A673 (cell line): ENCODE measurements around the gene RAD51C. TPM values are rescaled to one million over a fixed set of nuclear protein-coding genes. Genes with fewer than 3 reads are reported as not detected.

Experiments
- BruUV-seq: library from RNA; stranded (reverse); fragments of 400-500 nt; replicated peaks from 2 replicates; lab custom pipeline; 2021; lab: Mats Ljungman, UMichigan
- CTCF ChIA-PET: fragments of 300-600 bp; sonication (Branson Sonifier 250); formaldehyde crosslinking; loops from one replicate; lab custom pipeline; 2022; ENCODE audit warnings: antibody characterized with exemption; lab: Charles Lee
- POLR2A ChIA-PET: fragments of 300-600 bp; sonication (Branson Sonifier 250); formaldehyde crosslinking; loops from one replicate; lab custom pipeline; 2022; ENCODE audit warnings: antibody characterized with exemption; ENCODE audit not compliant: low non-redundant PET; lab: Charles Lee
- DNase-seq: peaks from one replicate; pipeline ENCODE4 v3.0.0-alpha.2; 2015; ENCODE audit warnings: low spot score
- H3K27ac ChIP-seq: fragments of 200-600 bp; sonication (generic); 2 replicates; pipeline ENCODE4 v1.5.1; 2016; ENCODE audit warnings: mixed run types, low read depth, mild to moderate bottlenecking, mixed read lengths, antibody characterized with exemption, low read length; ENCODE audit not compliant: poor library complexity, severe bottlenecking
- H3K27me3 ChIP-seq: fragments of 200-600 bp; sonication (generic); replicated peaks from 2 replicates; pipeline ENCODE4 v1.6.1; 2017; ENCODE audit warnings: mixed run types, low read depth, mild to moderate bottlenecking, mixed read lengths, antibody characterized with exemption, low read length; ENCODE audit not compliant: insufficient read depth, poor library complexity
- H3K36me3 ChIP-seq: fragments of 200-600 bp; sonication (generic); 2 replicates; pipeline ENCODE4 v1.6.1; 2016; ENCODE audit warnings: mixed run types, mild to moderate bottlenecking, mixed read lengths, antibody characterized with exemption, low read length; ENCODE audit not compliant: insufficient read depth, poor library complexity, severe bottlenecking
- H3K4me1 ChIP-seq: fragments of 200-600 bp; sonication (generic); 2 replicates; pipeline ENCODE4 v1.6.1; 2017; ENCODE audit warnings: mixed run types, mild to moderate bottlenecking, mixed read lengths, antibody characterized with exemption, low read length; ENCODE audit not compliant: insufficient read depth, poor library complexity, severe bottlenecking
- H3K4me3 ChIP-seq: fragments of 200-600 bp; sonication (generic); 2 replicates; pipeline ENCODE4 v1.5.1; 2016; ENCODE audit warnings: low read depth, mixed run types, mild to moderate bottlenecking, mixed read lengths, low read length; ENCODE audit not compliant: poor library complexity, severe bottlenecking
- H3K9me3 ChIP-seq: fragments of 200-600 bp; sonication (generic); 2 replicates; pipeline ENCODE4 v1.6.1; 2016; ENCODE audit warnings: mixed run types, low read depth, mild to moderate bottlenecking, mixed read lengths, antibody characterized with exemption, low read length; ENCODE audit not compliant: poor library complexity, severe bottlenecking
- EZH2 ChIP-seq: fragments of 200-600 bp; sonication (generic); IDR thresholded peaks from 2 replicates; pipeline ENCODE4 v1.6.1; 2017; ENCODE audit warnings: borderline replicate concordance, low read depth, mild to moderate bottlenecking, mixed read lengths, antibody characterized with exemption, low read length; ENCODE audit not compliant: poor library complexity, severe bottlenecking
- intact Hi-C: fragments of 100-400 bp; cut with micrococcal nuclease; formaldehyde crosslinking; loops from one replicate; pipeline ENCODE4 v1.10.0; 2022; ENCODE audit not compliant: unreplicated experiment
- total RNA-seq: library from RNA; stranded (reverse); gene quantifications from 2 replicates; pipeline ENCODE4 v1.2.3, GENCODE V29; 2021
- TF ChIP-seq, protein P1 (sequence below): fragments of 300-800, 200-600 bp; sonication (generic); conservative IDR thresholded peaks from 2 replicates; pipeline ENCODE4 v1.5.1; 2017; ENCODE audit warnings: low read depth, mild to moderate bottlenecking, antibody characterized with exemption, low read length, moderate library complexity, mixed read lengths

Gene RAD51C
- total RNA-seq, 1 experiment from 2014 or later: 80.4 TPM

DNA sequence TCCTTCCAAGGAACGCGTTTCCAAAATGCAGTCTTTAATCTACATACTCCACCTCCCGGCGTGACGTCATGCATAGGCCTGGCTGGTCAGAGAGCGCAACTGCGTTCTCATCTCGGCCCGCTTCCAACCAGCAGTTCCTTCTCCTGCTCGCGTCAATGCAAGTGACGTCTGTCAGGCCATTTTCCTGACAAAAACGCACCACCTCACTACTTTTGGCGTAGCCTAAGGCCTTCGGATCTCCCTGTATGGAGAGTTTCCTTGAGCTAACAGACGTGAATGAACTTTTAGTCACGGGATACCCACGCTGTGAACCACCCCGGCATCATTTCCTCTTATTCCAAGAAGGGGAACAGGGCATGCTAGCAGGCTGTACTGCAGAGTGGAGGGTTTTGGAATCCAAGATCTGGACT, 25.5 kb upstream of the RAD51C start:
- intact Hi-C loops: no loop called here
- Histone ChIP-seq H3K4me3 (no peak overlapping the region), H3K4me1 (no peaks in the 10 kb centered on the region), H3K27me3 (no peaks in the 10 kb centered on the region), H3K9me3 (no peaks in the 10 kb centered on the region), H3K27ac (no peak overlapping the region), H3K36me3 (no peaks in the 10 kb centered on the region)
- ChIA-PET CTCF (no interaction called here), POLR2A (no interaction called here)
- TF ChIP-seq, protein P1, sequence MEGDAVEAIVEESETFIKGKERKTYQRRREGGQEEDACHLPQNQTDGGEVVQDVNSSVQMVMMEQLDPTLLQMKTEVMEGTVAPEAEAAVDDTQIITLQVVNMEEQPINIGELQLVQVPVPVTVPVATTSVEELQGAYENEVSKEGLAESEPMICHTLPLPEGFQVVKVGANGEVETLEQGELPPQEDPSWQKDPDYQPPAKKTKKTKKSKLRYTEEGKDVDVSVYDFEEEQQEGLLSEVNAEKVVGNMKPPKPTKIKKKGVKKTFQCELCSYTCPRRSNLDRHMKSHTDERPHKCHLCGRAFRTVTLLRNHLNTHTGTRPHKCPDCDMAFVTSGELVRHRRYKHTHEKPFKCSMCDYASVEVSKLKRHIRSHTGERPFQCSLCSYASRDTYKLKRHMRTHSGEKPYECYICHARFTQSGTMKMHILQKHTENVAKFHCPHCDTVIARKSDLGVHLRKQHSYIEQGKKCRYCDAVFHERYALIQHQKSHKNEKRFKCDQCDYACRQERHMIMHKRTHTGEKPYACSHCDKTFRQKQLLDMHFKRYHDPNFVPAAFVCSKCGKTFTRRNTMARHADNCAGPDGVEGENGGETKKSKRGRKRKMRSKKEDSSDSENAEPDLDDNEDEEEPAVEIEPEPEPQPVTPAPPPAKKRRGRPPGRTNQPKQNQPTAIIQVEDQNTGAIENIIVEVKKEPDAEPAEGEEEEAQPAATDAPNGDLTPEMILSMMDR: no peak
- TF ChIP-seq EZH2: no peak
- DNase-seq: peak; percentile 67
- no TSS peak for BruUV-seq

DNA sequence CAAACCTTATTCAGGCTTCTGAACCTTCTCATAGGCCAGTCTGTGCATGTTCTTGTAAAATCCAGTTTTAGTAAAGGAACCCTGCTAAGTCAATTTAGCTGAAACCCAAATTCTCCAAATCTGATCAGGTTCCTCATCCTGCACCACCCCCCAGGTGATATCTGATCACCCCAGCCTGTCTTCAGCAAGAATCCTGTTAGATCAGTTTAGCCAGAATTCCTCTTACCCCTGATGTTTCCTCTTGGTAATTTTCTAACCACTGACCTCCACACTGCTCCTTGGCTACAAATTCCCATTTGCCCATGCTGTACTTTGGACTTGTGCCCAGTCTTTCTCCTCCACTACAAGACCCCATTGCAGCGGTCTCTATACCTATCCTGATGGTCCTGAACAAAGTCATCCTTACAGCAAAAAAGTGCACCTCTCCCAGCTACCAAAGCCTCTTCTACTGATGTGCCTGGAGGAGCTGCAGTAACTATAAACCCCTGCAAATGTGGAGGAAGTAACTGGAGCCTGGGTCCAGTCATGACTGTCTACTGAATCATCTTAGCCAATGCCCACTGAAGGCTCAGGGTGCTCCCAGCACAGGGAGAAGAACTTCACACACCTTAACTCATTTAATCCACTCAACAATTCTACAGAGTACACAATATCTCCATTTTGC, 24.3 kb upstream of the RAD51C start:
- TF ChIP-seq, protein P1: no peak
- no peak for TF ChIP-seq EZH2
- no peak for DNase-seq
- no peaks in the 10 kb centered on the region for H3K36me3 ChIP-seq
- H3K4me1 ChIP-seq: no peaks in the 10 kb centered on the region
- H3K27me3 ChIP-seq: no peaks in the 10 kb centered on the region
- POLR2A ChIA-PET: no interaction called here
- H3K4me3 ChIP-seq: no peak overlapping the region
- H3K27ac ChIP-seq: no peak overlapping the region
- BruUV-seq: no TSS peak
- no peaks in the 10 kb centered on the region for H3K9me3 ChIP-seq
- intact Hi-C loops: no loop called here
- CTCF ChIA-PET: no interaction called here

GRCh38 chr17:58668598-58668935, 23.8 kb upstream of the RAD51C start:
- DNase-seq: no peak
- no peak overlapping the region for H3K4me3 ChIP-seq
- no peaks in the 10 kb centered on the region for H3K9me3 ChIP-seq
- no peak overlapping the region for H3K27ac ChIP-seq
- CTCF ChIA-PET: no interaction called here
- intact Hi-C loops: no loop called here
- BruUV-seq: no TSS peak
- H3K4me1 ChIP-seq: no peaks in the 10 kb centered on the region
- no peaks in the 10 kb centered on the region for H3K36me3 ChIP-seq
- no peak for TF ChIP-seq EZH2
- TF ChIP-seq, protein P1: no peak
- H3K27me3 ChIP-seq: no peaks in the 10 kb centered on the region
- POLR2A ChIA-PET: no interaction called here
